Mucosa of gallbladder (tissue), 1 donor: ENCODE results near the gene RAPGEF6. TPM values are rescaled to one million over a fixed set of nuclear protein-coding genes. Genes with fewer than 3 reads are reported as not detected.
"Not testable (repeated sequence)": the region's sequence is repeated elsewhere in the genome, so short reads cannot be mapped to it uniquely, and the experiment has no call there.

Source experiments
- DNase-seq: peaks from one replicate; pipeline ENCODE4 v3.0.0-alpha.2; 2020; ENCODE audit warnings: low spot score
- total RNA-seq: library from RNA; stranded (reverse); gene quantifications from one replicate; pipeline ENCODE4 v1.2.1, GENCODE V29; 2021
- donor health status: DM: no; HTN: no; CAD: no.

The RAPGEF6 gene
- total RNA-seq, 1 donor from 2014 or later = 19.4 TPM

GRCh38 chr5:131426011-131426410 lies 209.0 kb downstream of the RAPGEF6 start:
- no peak for DNase-seq

GRCh38 chr5:131423056-131423455 lies 212.0 kb downstream of the RAPGEF6 start:
- DNase-seq = no peak

GRCh38 chr5:131419877-131420276 lies 215.2 kb downstream of the RAPGEF6 start:
- no peak for DNase-seq

- DNase-seq = no peak
Observed at GRCh38 chr5:131418846-131419245, 216.2 kb downstream of the RAPGEF6 start.

GRCh38 chr5:131417240-131417869 lies 217.7 kb downstream of the RAPGEF6 start:
- DNase-seq = peak; percentile 80

GRCh38 chr5:131416729-131417128 lies 218.3 kb downstream of the RAPGEF6 start:
- no peak for DNase-seq

- no peak for DNase-seq
Observed at GRCh38 chr5:131413605-131414559, 221.1 kb downstream of the RAPGEF6 start.

- DNase-seq = peak; percentile 77
Observed at GRCh38 chr5:131406975-131407638, 227.9 kb downstream of the RAPGEF6 start.

- DNase-seq = no peak
Observed at GRCh38 chr5:131406076-131406475, 229.0 kb downstream of the RAPGEF6 start.

- DNase-seq = no peak
Observed at GRCh38 chr5:131405674-131406073, 229.4 kb downstream of the RAPGEF6 start.

- DNase-seq = no peak
Observed at GRCh38 chr5:131400585-131400984, 234.4 kb downstream of the RAPGEF6 start.

GRCh38 chr5:131399007-131399406 lies 236.0 kb downstream of the RAPGEF6 start:
- not testable (repeated sequence) for DNase-seq

- DNase-seq = no peak
Observed at GRCh38 chr5:131396630-131397273, 238.3 kb downstream of the RAPGEF6 start.

- DNase-seq = no peak
Observed at GRCh38 chr5:131396015-131396414, 239.0 kb downstream of the RAPGEF6 start.

- DNase-seq = peak; percentile 32
Observed at GRCh38 chr5:131394128-131394527, 240.9 kb downstream of the RAPGEF6 start.

- DNase-seq = no peak
Observed at GRCh38 chr5:131393498-131393968, 241.5 kb downstream of the RAPGEF6 start.

- no peak for DNase-seq
Observed at GRCh38 chr5:131392466-131393095, 242.4 kb downstream of the RAPGEF6 start.

- no peak for DNase-seq
Observed at GRCh38 chr5:131389869-131390265, 245.2 kb downstream of the RAPGEF6 start.

- no peak for DNase-seq
Observed at GRCh38 chr5:131389096-131389868, 245.7 kb downstream of the RAPGEF6 start.

GRCh38 chr5:131387255-131387654 lies 247.8 kb downstream of the RAPGEF6 start:
- DNase-seq = no peak
